Mesendoderm (in vitro differentiated cells): ENCODE results near the gene HNRNPUL1.

Experiments used
- DNase-seq: peaks from one replicate; pipeline ENCODE4 v3.0.0; 2013
- H2AK5ac ChIP-seq: 2 replicates; pipeline ENCODE4 v1.6.1; 2013; ENCODE audit warnings: low read length, inconsistent platforms
- H2BK120ac ChIP-seq: 2 replicates; pipeline ENCODE4 v1.6.1; 2013; ENCODE audit warnings: low read depth, mild to moderate bottlenecking, low read length, moderate library complexity, mixed read lengths
- H2BK15ac ChIP-seq: replicated peaks from 2 replicates; pipeline ENCODE4 v1.6.1; 2013; ENCODE audit warnings: low read depth, mild to moderate bottlenecking, moderate library complexity
- H2BK5ac ChIP-seq: 2 replicates; pipeline ENCODE4 v1.6.1; 2013; ENCODE audit warnings: low read length, inconsistent platforms
- H3K18ac ChIP-seq: 2 replicates; pipeline ENCODE4 v1.6.1; 2013; ENCODE audit warnings: mild to moderate bottlenecking, low read length, mixed read lengths
- H3K23ac ChIP-seq: one replicate; pipeline ENCODE4 v1.6.1; 2013; ENCODE audit warnings: low read length
- H3K27ac ChIP-seq: 2 replicates; pipeline ENCODE4 v1.5.1; 2013; ENCODE audit warnings: low read depth, mild to moderate bottlenecking, inconsistent platforms, low read length, moderate library complexity
- H3K27me3 ChIP-seq: 2 replicates; pipeline ENCODE4 v1.6.1; 2013; ENCODE audit warnings: low read length, control low read depth, mild to moderate bottlenecking, inconsistent platforms; ENCODE audit not compliant: insufficient read depth, poor library complexity
- H3K36me3 ChIP-seq: 2 replicates; pipeline ENCODE4 v1.6.1; 2013; ENCODE audit warnings: low read length, inconsistent platforms; ENCODE audit not compliant: control insufficient read depth, insufficient read depth
- H3K4ac ChIP-seq: one replicate; pipeline ENCODE4 v1.6.1; 2013; ENCODE audit warnings: low read depth, mild to moderate bottlenecking, low read length, moderate library complexity
- H3K4me1 ChIP-seq: 2 replicates; pipeline ENCODE4 v1.6.1; 2013; ENCODE audit warnings: low read depth, low read length, inconsistent platforms; ENCODE audit not compliant: control insufficient read depth
- H3K4me2 ChIP-seq: 2 replicates; pipeline ENCODE4 v1.6.1; 2013; ENCODE audit warnings: low read length
- H3K4me3 ChIP-seq: 2 replicates; pipeline ENCODE4 v1.5.1; 2013; ENCODE audit warnings: mild to moderate bottlenecking, low read length
- H3K56ac ChIP-seq: one replicate; pipeline ENCODE4 v1.6.1; 2013; ENCODE audit warnings: low read length
- H3K79me1 ChIP-seq: 2 replicates; pipeline ENCODE4 v1.6.1; 2013; ENCODE audit warnings: low read length, inconsistent platforms
- H3K79me2 ChIP-seq: 2 replicates; pipeline ENCODE4 v1.6.1; 2013; ENCODE audit warnings: mild to moderate bottlenecking, low read length; ENCODE audit not compliant: control insufficient read depth, insufficient read depth
- H3K9ac ChIP-seq: 2 replicates; pipeline ENCODE4 v1.6.1; 2013; ENCODE audit warnings: low read length, inconsistent platforms
- H4K5ac ChIP-seq: one replicate; pipeline ENCODE4 v1.6.1; 2013; ENCODE audit warnings: low read length
- H4K8ac ChIP-seq: one replicate; pipeline ENCODE4 v1.6.1; 2013; ENCODE audit warnings: low read depth, mild to moderate bottlenecking, control low read depth, low read length, moderate library complexity
- WGBS: extraction: QIAGEN DNeasy Blood & Tissue Kit; methylation state at CpG from one replicate; pipeline ENCODE4 v1.1.7; 2013; ENCODE audit warnings: low lambda C conversion rate, missing lambda C conversion rate; ENCODE audit not compliant: insufficient coverage; ENCODE audit errors: extremely low coverage; 5-methylcytosine and 5-hydroxymethylcytosine counted together

The HNRNPUL1 gene

DNA sequence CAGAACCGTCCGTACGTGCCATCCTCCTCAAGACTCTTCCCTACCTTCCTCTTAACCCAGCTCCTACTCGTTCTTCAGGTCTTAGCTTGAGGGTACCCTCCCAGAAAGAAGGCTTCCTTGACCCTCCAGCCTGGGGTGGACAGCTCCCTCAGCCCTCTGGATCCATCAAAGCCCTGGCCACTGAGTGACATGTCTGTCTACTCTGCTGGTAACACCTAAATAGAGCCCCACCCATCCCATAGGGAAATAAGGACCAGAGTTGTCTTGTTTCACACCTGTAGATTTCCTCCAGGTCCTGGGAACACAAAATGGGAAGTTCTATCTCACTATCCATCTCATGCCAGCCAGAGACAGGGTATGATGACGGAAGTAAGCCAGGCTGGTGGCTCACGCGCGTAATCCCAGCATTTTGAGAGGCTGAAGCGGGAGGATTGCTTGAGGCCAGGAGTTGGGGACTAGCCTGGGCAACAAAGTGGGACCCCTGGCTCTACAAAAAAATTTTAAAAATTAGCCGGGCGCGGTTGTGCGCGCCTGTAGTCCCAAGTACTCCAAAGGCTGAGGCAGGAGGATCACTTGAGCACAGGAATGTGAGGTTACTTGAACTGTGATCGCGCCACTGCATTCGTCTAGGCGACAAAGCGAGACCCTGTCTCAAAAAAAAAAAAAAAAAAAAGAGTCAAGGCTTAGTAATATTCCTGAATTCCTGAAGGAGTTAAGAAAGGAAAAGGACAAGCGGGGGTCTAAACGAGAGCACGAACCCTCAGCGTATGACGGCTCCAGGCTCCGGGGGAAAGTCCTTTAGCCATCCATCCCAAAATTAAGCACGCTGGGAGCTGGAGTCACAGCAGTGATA is 45.2 kb downstream of the HNRNPUL1 start:
- Histone ChIP-seq H3K4ac (peak overlapping the region; percentile 6), H3K9ac (peak overlapping the region; percentile 80), H3K18ac (no peak overlapping the region), H3K23ac (no peak overlapping the region), H3K4me2 (peak overlapping the region; percentile 63), H2AK5ac (no peak overlapping the region), H2BK5ac (no peak overlapping the region), H3K4me3 (peak overlapping the region; percentile 61), H3K27ac (peak overlapping the region; percentile 28), H3K79me1 (peaks cover 16% of the 10 kb centered on the region), H2BK15ac (no peak overlapping the region), H3K4me1 (no peaks in the 10 kb centered on the region), H3K79me2 (peaks cover 10% of the 10 kb centered on the region), H3K27me3 (no peaks in the 10 kb centered on the region), H3K36me3 (peaks cover 17% of the 10 kb centered on the region), H4K8ac (no peak overlapping the region), H3K56ac (peak overlapping the region; percentile 89), H2BK120ac (no peak overlapping the region), H4K5ac (no peak overlapping the region)
- DNase-seq, result no peak
- no CpG with 5 or more reads among the region's 26 CpGs for WGBS

DNA sequence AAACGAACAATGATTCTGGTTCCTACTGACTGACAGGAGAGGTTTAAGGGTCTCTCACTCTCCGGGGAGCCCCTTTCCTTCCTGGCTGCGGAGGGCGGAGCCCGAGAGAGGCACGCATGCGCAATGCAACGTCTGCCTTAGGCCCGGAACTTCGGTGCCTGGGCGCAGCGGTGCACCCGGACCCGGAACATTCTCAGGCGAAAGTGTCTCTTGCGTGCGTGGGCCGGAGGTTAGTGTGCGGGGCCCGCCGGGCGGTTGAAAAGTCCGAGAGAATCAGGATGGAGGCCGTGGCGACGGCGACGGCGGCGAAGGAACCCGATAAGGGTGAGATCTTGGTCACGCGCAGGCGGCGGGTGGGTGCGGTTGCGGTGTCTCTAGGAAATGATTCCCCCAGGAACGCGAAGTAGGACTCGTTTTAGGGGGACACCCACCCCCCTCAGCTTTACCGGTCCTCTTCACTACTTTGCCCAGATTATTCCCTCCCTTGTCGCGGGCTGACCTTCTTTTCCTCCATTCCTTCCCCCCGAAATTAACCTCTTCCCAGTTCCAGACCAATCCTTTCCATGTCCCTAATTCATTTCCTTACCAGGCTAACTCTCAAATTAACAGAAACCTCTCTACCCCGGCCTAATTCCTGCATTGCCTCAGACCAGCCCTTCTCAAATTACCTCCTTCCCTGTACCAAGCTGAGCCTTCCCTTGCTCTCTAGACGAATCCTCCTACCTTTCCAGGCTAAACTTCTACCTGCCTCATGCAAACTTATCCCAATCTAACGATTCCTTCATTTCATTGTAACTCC is 46.1 kb downstream of the HNRNPUL1 start, which contains the start of gene CCDC97:
TSS of gene CCDC97 (plus strand) at position 140 of the 799 bp plus-strand sequence. CDS start at position 279, 139 bp downstream.
- H3K79me2 ChIP-seq, result peaks cover 10% of the 10 kb centered on the region
- peaks cover 17% of the 10 kb centered on the region for H3K79me1 ChIP-seq
- peak within 1 kb of the TSS; percentile 86 for H3K18ac ChIP-seq
- H3K4me3 ChIP-seq, result peak within 1 kb of the TSS; percentile 86
- H2BK5ac ChIP-seq, result peak within 1 kb of the TSS; percentile 81
- H3K56ac ChIP-seq, result peak within 1 kb of the TSS; percentile 89
- H2BK15ac ChIP-seq, result no peak within 1 kb of the TSS
- H2AK5ac ChIP-seq, result peak within 1 kb of the TSS; percentile 43
- peak within 1 kb of the TSS; percentile 83 for H3K27ac ChIP-seq
- H3K23ac ChIP-seq, result peak within 1 kb of the TSS; percentile 1
- peak within 1 kb of the TSS; percentile 80 for H3K9ac ChIP-seq
- peak within 1 kb of the TSS; percentile 82 for H3K4me2 ChIP-seq
- no peaks in the 10 kb centered on the region for H3K27me3 ChIP-seq
- DNase-seq, result peak; percentile 91
- WGBS, result no CpG with 5 or more reads among the region's 47 CpGs
- no peak within 1 kb of the TSS for H2BK120ac ChIP-seq
- peaks cover 12% of the 10 kb centered on the region for H3K36me3 ChIP-seq
- H4K5ac ChIP-seq, result peak within 1 kb of the TSS; percentile 36
- no peaks in the 10 kb centered on the region for H3K4me1 ChIP-seq
- peak within 1 kb of the TSS; percentile 58 for H3K4ac ChIP-seq
- no peak within 1 kb of the TSS for H4K8ac ChIP-seq

DNA sequence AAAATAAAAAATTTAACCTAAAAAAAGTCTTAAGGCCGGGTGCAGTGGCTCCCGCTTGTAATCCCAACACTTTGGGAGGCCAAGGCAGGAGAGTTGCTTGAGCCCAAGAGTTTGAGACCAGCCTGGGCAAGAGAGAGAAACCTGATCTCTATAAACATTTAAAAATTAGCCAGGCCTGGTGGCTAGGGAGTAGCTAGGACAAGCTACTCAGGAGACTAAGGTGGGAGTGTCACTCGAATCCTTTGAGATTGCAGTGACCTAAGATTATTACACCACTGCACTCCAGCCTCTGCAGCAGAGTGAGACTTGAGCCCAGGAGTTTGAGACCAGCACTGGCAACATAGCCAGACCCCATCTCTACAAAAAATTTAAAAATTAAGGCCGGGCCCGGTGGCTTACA is 46.9 kb downstream of the HNRNPUL1 start:
- Histone ChIP-seq H3K18ac (no peak overlapping the region), H3K79me1 (peaks cover 17% of the 10 kb centered on the region), H2AK5ac (no peak overlapping the region), H2BK5ac (no peak overlapping the region), H2BK120ac (no peak overlapping the region), H3K36me3 (peaks cover 6% of the 10 kb centered on the region), H2BK15ac (no peak overlapping the region), H3K27ac (peak overlapping the region; percentile 83), H3K4ac (peak overlapping the region; percentile 44), H3K79me2 (peaks cover 10% of the 10 kb centered on the region), H4K5ac (no peak overlapping the region), H3K4me3 (no peak overlapping the region), H3K4me1 (no peaks in the 10 kb centered on the region), H3K4me2 (peak overlapping the region; percentile 82), H3K9ac (peak overlapping the region; percentile 80), H4K8ac (no peak overlapping the region), H3K27me3 (no peaks in the 10 kb centered on the region), H3K56ac (peak overlapping the region; percentile 82), H3K23ac (no peak overlapping the region)
- no CpG with 5 or more reads among the region's 5 CpGs for WGBS
- DNase-seq, result no peak

DNA sequence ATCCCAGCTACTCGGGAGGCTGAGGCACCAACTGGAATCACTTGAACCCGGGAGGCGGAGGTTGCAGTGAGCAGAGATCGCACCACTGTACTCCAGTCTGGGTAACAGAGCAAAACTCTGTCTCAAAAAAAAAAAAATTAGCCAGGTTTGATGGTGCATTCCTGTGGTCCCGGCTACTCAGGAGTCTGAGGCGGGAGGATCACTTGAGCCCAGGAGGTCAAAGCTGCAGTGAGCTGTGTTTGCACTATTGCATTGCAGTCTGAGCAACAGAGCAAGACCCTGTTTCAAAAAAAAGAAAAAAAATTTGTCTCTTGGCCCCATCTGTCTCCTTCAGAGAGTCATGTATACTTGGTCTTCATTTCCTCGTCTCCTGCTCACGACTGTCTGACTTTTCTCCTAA is 47.4 kb downstream of the HNRNPUL1 start:
- H3K4me2 ChIP-seq, result no peak overlapping the region
- peak overlapping the region; percentile 80 for H3K9ac ChIP-seq
- no peak overlapping the region for H3K23ac ChIP-seq
- H2AK5ac ChIP-seq, result no peak overlapping the region
- no peaks in the 10 kb centered on the region for H3K27me3 ChIP-seq
- no peak overlapping the region for H4K8ac ChIP-seq
- H3K4ac ChIP-seq, result no peak overlapping the region
- no peak overlapping the region for H4K5ac ChIP-seq
- peaks cover 17% of the 10 kb centered on the region for H3K79me1 ChIP-seq
- H2BK15ac ChIP-seq, result no peak overlapping the region
- no peak overlapping the region for H3K56ac ChIP-seq
- H2BK120ac ChIP-seq, result no peak overlapping the region
- H3K18ac ChIP-seq, result no peak overlapping the region
- H3K79me2 ChIP-seq, result peaks cover 10% of the 10 kb centered on the region
- no peak overlapping the region for H3K27ac ChIP-seq
- no peaks in the 10 kb centered on the region for H3K4me1 ChIP-seq
- peaks cover 4% of the 10 kb centered on the region for H3K36me3 ChIP-seq
- H2BK5ac ChIP-seq, result no peak overlapping the region
- no peak overlapping the region for H3K4me3 ChIP-seq
- DNase-seq, result no peak
- no CpG with 5 or more reads among the region's 8 CpGs for WGBS

DNA sequence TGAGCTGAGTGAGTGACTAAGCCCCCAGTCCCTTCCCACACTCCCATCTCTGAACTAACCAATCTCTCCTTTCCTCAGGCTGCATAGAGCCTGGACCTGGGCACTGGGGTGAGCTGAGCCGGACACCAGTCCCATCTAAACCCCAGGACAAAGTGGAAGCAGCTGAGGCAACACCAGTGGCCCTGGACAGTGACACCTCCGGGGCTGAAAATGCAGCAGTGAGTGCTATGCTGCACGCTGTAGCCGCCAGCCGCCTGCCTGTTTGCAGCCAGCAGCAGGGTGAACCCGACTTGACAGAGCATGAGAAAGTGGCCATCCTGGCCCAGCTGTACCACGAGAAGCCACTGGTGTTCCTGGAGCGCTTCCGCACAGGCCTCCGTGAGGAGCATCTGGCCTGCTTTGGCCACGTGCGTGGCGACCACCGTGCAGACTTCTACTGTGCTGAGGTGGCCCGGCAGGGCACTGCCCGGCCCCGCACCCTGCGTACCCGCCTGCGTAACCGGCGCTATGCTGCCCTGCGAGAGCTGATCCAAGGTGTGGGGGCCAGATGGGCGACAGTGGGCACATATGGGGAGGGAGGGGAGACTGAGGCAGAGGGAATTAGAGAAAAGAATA is 52.2 kb downstream of the HNRNPUL1 start:
- no peak overlapping the region for H3K9ac ChIP-seq
- peaks cover 16% of the 10 kb centered on the region for H3K79me1 ChIP-seq
- peaks cover 12% of the 10 kb centered on the region for H3K36me3 ChIP-seq
- H3K4me3 ChIP-seq, result no peak overlapping the region
- no peak overlapping the region for H3K4me2 ChIP-seq
- no peak overlapping the region for H2BK120ac ChIP-seq
- H2BK15ac ChIP-seq, result no peak overlapping the region
- H3K79me2 ChIP-seq, result peaks cover 3% of the 10 kb centered on the region
- no peak overlapping the region for H2AK5ac ChIP-seq
- H2BK5ac ChIP-seq, result no peak overlapping the region
- DNase-seq, result no peak
- H3K18ac ChIP-seq, result no peak overlapping the region
- peaks cover 3% of the 10 kb centered on the region for H3K4me1 ChIP-seq
- H4K5ac ChIP-seq, result no peak overlapping the region
- no peak overlapping the region for H3K23ac ChIP-seq
- no peak overlapping the region for H4K8ac ChIP-seq
- WGBS, result no CpG with 5 or more reads among the region's 24 CpGs
- H3K4ac ChIP-seq, result no peak overlapping the region
- H3K27ac ChIP-seq, result no peak overlapping the region
- no peak overlapping the region for H3K56ac ChIP-seq
- no peaks in the 10 kb centered on the region for H3K27me3 ChIP-seq
